HG03095 (cell line): ENCODE results near the gene PLA2G2D.

Experiments used
- ATAC-seq: cut with Tn5 transposase; IDR thresholded peaks from one replicate; pipeline ENCODE4 v1.9.1; 2021; ENCODE audit warnings: moderate library complexity; ENCODE audit not compliant: unreplicated experiment

PLA2G2D gene

DNA sequence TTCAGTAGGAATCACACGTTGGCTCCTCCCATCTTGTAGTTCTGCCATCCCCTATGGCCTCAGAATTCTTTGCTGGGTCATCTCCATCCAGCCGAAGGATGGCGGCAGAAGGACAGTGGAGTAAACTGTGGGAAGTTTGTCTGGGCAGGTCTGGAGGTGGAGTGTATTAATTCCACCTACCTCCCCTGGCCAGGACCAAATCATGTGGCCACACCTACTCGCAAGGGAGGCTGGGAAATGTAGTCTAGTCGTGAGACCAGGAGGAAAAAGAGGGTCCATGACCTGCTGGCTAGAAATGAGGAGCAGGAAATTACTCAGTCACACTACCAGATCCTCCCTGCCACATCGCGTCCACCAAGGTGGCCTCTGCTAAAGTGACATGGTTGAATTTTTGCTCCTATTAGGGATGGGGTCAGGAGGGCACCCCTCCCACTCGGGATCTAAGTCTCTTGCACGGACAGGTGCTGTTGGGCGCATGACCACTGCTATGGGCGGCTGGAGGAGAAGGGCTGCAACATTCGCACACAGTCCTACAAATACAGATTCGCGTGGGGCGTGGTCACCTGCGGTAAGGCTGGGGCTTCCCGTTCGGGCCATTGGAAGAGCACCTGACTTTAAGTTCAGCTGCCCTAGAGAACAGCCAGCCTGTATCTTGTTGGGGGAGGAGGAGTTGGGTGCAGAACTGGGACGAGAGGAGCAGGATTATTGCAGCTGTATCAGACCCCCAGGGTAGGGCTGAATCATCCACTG is 29.8 kb downstream of the PLA2G2D start:
- ATAC-seq, result no peak

DNA sequence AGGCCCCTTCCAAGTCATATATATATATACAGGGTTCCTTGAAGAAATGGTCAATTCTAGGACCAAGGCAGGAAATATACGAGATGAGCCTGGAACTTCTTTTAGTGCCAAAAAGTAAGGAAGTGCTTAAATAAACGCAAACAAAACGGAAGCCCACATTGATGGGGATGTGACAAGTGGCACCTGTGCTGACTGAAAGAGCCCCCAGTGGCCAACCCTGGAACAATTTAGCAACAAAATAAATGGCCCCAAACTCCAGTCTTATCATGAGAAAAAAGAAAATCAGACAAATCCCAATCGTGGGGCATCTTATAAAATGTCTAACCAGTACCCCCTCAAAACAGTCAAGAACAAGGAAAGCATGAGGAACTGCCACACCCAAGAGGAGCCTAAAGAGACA is 31.7 kb downstream of the PLA2G2D start:
- ATAC-seq, result no peak

DNA sequence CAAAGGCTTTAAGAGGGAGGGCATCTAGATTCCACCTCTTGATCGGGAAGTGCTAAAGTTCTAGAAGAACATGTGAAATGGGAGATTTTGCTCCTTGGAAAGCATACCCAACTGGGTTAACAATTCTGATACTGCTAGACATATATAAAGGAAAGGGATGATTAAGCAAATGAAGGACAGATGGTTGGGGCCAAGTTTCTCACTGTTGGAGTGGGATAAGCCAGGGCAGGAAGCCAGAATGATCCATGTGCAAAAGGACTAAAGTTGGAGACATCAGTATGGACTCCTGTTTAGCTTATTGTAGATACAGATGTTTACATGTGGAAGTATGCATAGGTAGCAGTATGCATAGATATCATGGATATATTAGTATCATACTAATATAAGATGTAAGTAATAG is 32.5 kb downstream of the PLA2G2D start:
- ATAC-seq, result no peak

DNA sequence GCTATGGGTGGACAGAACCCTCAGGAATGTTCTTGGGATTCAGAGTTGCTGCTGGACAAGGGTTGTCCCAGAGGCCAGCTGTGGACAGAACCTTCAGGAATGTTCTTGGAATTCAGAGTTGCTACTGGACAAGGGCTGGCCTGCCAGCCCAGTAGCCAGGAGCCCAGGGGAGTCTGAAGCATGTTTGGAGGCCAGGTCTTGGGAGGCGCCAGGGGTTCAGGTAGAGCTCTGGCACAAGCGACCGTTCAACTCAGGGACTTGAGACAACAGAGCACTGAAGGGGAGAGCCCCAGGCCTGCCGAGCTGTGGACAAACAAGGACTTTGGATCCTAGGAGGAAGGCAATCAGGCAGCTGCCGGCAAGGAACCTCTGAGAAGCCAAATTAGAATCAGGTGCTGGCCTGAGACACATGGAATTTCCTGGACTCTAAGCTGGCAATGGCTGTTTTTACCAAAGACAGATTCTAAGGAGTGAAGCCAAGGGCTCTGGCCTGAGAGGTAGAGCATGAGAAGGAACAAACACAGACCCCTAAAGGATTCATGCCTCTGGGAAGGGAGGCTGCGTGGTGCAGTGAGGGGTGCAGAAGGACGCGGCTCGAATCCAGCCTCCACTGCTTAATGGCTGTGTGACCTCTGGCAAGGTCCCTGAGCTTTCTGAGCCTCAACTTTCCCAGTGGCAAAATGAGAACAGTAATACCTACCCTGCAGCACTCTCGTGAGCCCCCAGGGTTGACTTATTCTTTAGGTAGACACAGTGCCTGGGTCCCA is 36.0 kb downstream of the PLA2G2D start:
- no peak for ATAC-seq

DNA sequence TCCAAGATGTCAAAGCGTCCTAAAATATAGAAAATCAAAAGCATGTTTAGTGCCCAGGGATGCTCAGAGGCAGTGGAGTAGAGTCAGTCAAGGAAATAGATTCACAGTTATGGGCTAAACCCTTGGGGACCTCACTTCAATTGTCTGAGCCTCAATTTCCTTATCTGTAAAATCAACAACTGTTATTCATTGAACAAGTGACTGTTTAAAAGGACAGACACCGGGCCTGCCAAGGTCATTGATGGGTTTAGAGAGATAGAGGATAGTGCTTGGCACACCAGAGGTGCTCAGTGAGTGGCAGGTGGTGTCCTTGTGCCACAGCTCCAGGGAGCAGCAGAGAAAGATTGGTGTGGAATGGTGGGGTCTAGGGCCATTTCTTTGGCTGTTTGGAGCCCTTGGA is 36.6 kb downstream of the PLA2G2D start:
- ATAC-seq, result no peak

DNA sequence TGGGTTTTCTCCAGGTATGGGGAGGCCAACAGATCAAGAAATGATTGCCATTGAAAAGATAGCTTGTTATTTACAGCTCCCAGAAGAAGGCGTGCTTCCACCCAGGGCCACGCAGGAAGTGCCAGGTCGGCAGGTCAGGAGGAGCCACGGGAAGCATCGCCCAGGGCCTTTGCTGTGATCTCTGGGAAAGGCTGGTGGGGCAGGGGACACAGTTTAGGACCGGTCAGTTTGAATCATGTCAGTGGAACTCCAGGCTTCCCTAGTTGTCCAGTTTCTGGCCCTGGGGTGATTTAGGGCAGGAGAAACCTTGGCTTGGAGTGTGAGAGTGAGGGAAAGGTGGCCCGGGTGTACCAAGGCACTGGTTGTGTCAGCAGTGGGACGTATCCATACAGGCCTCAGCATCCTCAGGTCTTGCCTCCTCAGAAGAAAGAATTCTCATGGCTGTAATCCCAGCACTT is 38.0 kb downstream of the PLA2G2D start:
- no peak for ATAC-seq

DNA sequence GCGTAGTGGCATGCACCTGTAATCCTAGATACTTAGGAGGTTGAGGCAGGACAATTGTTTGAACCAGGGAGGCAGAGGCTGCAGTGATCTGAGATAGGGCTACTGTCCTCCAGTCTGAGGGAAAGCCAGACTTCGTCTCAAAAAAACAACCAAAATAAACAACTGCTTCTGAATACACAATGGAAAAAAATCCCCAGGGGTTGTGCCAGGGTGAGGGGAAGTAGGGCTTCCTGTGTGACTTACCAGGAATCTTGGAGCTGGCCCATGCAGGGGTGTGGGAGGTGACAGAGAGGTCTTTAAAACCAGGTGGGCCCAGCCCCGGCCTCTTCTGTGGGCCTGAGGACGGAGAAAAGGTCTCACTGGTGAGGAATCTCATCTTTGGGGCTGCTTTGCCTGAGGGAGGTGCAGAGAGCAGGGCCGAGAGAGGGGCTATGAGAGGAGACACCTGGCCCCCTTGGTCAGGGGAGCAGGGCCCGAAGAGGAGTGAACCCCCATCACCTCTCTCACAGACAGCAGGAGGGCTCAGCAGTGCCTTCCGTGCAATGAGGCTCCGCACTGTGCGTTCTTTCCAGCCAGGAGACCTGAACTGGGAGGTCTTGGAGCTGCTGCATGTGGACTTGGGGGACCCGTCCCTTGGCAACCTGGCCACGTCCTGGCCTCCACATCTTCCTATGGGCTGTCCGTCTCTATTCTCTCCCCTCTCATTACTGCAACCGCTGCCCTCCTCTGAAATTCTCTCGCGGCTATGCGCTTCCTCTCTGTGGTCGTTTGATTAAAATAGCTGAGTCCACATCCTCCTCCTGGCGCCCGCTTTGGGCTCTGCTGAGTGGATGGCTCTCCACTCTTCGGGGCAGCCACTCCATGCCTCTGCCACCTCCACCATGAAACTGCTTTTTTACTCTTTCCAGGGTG is 38.6 kb downstream of the PLA2G2D start:
- ATAC-seq, result peak; percentile 64

DNA sequence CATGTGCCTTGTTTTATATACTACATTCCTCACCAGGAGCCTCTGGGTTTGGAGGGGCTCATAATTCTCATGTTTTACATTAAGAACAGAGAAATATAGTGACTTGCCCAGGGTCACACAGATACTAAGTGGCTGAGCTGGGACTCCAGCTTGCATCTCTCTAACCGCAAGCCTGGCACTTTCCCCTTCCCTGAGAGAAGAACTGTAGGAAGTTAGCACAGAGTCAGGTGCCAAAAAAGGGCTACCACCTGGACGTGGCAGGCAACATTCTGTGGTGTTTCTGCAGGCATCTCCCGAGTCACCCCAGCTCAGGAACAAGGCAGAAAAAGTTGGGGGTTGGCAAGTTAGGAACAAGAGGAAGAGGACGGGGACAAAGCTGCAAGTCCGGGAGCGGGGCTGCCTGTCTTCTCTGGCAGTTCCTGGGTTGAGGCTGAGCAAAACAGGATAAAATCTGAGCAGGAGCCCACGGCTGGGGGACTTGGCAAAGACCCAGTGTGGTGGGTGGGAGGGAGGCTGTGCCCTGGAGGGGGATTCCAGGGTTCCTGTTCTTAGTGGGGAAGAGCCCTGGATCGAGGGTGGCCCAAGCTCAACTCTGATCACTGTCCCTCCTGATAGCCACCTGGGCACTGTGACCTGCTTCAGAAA is 39.6 kb downstream of the PLA2G2D start:
- ATAC-seq, result no peak

DNA sequence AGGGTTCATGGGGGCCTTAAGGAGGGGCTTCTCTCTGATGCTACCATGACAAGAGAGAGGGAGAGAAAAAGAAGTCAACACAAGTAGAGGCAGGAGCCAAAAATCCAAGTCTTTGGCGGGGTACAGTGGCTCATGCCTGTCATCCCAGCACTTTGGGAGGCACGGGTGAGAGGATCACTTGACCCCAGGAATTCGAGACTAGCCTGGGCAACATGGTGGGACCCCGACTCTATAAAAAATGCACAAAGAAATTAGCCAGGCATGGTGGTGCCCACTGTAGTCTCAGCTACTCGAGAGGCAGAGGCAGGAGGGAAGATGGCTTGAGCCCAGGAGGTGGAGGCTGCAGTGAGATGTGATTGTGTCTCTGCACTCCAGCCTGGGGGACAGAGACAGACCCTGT is 40.6 kb downstream of the PLA2G2D start:
- no peak for ATAC-seq

DNA sequence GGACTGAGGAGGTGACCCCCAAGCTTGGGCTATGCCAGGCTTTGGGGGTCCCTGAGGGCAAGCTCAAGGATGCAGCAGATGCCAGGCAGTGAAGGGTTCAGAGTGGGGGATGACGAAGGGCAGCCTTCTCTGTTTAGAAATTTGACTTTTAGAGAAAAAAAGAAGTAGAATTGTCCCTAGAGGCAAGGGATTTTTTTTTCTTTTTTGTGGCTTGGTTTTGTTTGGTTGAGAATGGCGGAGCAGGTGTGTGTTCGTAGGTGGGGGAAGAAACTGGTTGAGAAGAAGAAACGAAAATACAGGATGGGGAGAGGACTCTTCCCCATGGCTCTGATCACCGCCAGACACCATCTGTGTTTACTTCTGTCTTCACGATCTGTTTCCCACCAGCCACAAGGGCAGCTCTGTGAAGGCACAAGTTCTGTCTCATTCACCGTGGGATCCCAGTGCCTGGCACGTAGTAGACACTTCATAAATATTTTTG is 41.1 kb downstream of the PLA2G2D start:
- peak; percentile 53 for ATAC-seq

DNA sequence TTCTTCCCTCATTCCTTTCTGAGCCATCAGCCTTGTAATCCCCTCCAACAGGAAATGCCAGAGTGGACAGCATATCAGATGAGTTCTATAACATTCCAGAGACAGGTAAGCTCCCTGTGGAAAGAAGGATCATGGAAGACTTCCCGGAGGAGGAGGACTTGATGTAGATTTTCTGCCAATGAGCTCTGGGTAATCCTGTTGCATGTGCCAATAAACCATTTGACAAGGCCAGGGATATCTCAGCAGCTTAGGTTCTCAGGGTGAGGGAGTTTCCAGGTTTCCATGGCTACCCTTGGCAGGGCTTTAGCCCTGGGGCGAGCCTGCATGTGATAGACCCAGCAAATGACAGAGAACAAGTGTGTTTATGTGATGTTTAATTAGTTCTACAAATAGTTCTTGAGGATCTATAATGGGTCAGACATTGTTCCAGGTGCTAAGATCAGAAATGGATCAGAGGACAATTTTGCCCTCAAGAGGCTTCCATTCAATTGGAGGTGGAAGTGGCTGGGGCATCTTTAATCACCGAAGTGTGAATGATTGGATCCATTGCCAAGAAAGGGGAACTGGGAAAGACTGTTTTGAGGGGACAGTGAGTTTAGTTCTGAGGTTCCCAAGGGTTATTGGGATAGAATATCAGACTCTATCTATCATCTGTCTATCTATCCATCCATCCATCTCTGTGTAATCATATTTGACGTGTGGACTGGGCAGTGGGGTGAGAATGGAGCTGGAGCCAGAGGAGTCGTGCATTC is 42.5 kb downstream of the PLA2G2D start:
- ATAC-seq, result no peak

DNA sequence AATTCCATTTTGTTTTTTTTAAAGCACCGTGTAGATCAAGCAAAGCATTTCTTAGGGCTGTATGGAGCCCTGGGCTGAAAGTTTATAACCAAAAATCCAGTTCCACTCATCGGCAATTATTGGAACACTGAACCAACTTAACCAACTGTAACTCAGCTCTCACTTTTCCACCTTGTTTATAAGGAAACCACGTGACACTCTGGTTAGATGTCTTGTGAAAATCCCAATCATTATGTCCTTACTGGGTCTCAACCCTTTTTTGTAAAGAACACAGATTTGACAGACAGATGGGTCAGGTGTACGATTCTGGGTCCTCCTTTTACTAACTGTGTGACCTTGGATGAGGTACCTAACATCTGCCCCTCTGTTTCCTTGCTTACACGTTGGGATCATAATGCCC is 43.1 kb downstream of the PLA2G2D start:
- no peak for ATAC-seq

DNA sequence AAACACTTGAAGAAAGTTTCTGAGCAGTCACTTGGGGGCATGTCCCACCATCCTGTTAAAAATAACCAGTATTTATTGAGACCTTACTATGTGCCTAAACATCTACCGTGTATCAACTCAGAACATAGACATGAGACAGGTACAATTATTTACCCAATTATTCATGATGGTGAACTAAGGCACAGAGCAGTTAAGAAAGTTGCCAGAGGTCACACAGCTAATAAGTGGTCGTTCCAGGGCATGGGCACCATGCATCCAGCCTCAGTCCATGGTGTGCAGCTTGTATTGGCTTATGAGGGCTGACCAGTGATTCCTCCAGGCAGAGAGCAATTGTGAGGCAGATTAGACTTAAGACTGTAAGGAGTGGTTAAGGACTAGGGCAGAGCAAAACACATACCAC is 44.0 kb downstream of the PLA2G2D start:
- ATAC-seq, result no peak

DNA sequence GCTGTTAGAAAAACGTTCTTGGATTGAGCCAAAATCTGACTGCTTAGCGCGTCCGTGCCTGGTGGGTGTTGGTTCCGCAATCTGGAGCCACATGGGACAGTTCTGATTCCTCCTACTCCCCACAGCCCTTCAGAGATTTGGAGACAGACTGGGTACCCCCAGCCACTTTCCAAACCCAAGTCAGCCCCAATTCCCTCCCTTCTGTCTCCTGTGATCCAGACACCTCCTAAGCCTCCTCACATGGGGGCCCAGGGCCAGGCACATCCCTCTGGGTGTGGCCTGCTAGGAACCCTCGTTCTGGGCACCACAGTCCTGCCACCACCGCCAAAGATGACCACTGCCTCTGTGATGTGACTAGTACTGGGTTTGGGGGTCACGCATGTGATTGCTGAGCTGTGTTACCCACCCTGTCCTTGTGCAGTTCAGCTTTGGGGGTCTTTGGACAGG is 44.6 kb downstream of the PLA2G2D start:
- no peak for ATAC-seq

DNA sequence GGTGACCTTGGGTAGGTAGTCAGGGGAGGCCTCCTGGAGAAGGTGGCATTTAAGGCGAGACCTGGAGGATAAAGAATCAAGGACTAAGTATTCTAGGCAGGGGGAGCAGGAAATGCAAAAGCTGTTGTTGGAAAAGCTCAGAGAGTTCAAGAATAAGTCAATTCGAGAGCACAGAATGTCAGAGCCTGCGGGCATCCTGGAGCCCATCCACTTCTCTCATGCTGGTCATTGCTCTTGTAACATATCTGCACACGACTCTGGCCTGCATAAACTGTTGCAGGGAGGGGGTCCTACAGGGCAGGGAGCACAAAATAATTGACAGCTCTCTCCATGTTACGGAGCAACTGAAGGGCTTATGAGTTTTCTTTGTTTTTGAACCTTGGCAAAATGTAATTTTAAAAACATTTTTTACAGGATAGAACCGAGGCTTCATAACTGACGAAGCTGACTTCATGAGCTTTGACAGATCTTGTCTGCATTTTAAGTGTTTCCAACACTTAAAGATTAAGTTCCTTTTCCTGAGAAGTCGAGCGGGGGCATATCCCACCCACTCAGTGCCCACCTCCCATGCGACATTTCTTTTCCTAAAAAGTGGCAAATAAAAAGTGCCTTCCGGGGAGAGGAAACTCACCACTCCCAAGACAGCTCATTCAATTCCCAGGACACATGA is 45.1 kb downstream of the PLA2G2D start:
- ATAC-seq, result no peak

DNA sequence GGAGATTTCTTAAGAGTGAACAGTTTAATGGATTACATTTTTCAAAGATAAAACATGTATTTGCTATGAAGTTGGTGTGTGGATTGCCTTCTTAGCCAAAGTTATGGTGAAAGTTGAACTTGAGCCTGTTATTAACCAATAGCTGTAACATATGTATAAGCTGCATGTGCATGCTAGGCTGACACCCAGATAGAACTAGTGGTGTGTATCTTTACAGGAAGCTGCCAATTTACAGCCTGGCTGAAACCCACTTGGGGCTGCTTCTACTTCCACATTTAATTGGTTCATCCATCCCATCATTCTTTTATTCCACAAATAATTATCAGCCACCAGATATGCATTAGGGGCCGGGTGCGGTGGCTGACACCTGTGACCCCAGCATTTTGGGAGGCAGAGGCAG is 46.1 kb downstream of the PLA2G2D start:
- ATAC-seq, result no peak

DNA sequence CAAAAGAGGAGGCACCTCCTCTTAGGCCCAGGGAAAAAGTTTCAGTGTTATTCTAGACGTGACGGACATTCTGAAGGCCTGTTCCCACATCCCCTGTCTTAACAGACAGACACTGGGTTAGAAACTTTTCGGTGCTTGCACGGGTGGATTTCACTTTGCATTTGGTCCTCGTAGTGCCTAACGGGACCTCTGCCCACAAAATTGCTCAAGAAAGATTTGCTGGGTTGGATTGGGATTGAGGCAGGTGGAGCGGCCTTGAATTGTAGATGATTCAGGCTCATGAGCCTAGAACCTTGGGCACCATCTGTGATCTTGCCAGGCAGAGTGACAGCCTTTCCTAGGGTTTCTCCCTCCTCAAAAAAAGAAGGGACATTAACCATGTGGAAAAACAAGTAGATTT is 46.6 kb downstream of the PLA2G2D start:
- no peak for ATAC-seq

DNA sequence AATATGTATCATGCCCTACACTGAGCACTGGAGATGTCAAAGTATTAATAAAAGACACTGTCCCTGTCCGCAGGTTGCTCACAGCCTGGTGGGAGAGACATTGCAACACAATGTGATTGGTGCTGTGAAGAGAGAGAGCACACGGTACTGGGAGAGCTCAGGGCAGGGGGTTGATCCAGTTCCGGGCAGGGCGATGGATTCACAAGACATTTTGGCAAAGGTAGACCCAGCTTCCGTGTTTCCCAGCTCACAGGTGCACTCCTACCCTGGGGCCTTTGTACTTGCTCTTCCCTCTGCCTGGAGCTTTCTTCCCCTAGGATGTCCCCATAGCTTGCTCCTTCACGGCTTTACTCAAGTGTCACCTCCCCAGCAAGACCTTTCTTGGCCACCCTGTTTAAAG is 47.9 kb downstream of the PLA2G2D start:
- ATAC-seq, result no peak

DNA sequence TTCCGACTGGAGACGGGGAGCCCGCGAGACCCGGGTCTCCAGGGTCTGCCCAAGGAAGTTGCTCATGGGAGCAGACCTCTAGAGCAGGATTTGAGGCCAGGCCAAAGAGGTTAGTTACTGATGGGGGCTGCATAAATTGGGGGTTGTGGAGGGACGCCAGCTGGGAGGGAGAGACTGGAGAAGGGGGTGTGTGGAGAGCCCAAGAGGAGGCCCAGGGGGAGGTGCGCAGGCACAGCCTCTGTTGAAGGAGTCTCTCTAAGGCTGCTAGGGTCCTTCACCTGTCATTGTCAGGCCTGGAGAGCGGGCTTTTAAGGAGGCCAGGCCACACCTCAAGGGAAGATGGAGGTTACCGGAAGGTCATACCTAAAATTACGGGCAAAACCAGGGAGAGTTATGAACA is 49.0 kb downstream of the PLA2G2D start:
- ATAC-seq, result no peak
